ENCODE data around the gene DNMT3B. TPM values are rescaled to one million over a fixed set of nuclear protein-coding genes. Genes with fewer than 3 reads are reported as not detected.

The DNMT3B gene
- polyA plus RNA-seq, 1 donor, result 5.0 TPM

- DNase-seq, result no peak
Measured at GRCh38 chr20:32828029-32828680, 66.0 kb downstream of the DNMT3B start.

GRCh38 chr20:32829311-32830005 is 67.3 kb downstream of the DNMT3B start:
- DNase-seq, result no peak

GRCh38 chr20:32830437-32830836 is 68.3 kb downstream of the DNMT3B start:
- DNase-seq, result no peak

GRCh38 chr20:32831982-32832381 is 69.8 kb downstream of the DNMT3B start:
- DNase-seq, result no peak

GRCh38 chr20:32832664-32833063 is 70.5 kb downstream of the DNMT3B start:
- no peak for DNase-seq

GRCh38 chr20:32834972-32835371 is 72.8 kb downstream of the DNMT3B start:
- DNase-seq, result no peak

- DNase-seq, result no peak
Measured at GRCh38 chr20:32837157-32837556, 75.0 kb downstream of the DNMT3B start.

GRCh38 chr20:32839227-32839981 is 77.2 kb downstream of the DNMT3B start:
- DNase-seq, result no peak

- no peak for DNase-seq
Measured at GRCh38 chr20:32839982-32840285, 77.7 kb downstream of the DNMT3B start.

- no peak for DNase-seq
Measured at GRCh38 chr20:32841174-32841573, 79.0 kb downstream of the DNMT3B start.

- DNase-seq, result no peak
Measured at GRCh38 chr20:32841632-32842031, 79.4 kb downstream of the DNMT3B start.

- DNase-seq, result no peak
Measured at GRCh38 chr20:32842688-32843524, 80.7 kb downstream of the DNMT3B start.

- DNase-seq, result no peak
Measured at GRCh38 chr20:32845786-32846185, 83.6 kb downstream of the DNMT3B start.

- no peak for DNase-seq
Measured at GRCh38 chr20:32846852-32847251, 84.7 kb downstream of the DNMT3B start.

- DNase-seq, result no peak
Measured at GRCh38 chr20:32847964-32848363, 85.8 kb downstream of the DNMT3B start.

- DNase-seq, result no peak
Measured at GRCh38 chr20:32848846-32849245, 86.7 kb downstream of the DNMT3B start.

- no peak for DNase-seq
Measured at GRCh38 chr20:32849577-32849976, 87.4 kb downstream of the DNMT3B start.

GRCh38 chr20:32855387-32855786 is 93.2 kb downstream of the DNMT3B start:
- DNase-seq, result no peak

GRCh38 chr20:32858189-32858588 is 96.0 kb downstream of the DNMT3B start:
- no peak for DNase-seq
